GM19455 (cell line): ENCODE measurements around the gene L2HGDH.
"Not testable (repeated sequence)": the region's sequence is repeated elsewhere in the genome, so short reads cannot be mapped to it uniquely, and the experiment has no call there.

Source experiments
- ATAC-seq: cut with Tn5 transposase; IDR thresholded peaks from one replicate; pipeline ENCODE4 v1.9.1; 2021; ENCODE audit not compliant: unreplicated experiment

Gene L2HGDH

DNA sequence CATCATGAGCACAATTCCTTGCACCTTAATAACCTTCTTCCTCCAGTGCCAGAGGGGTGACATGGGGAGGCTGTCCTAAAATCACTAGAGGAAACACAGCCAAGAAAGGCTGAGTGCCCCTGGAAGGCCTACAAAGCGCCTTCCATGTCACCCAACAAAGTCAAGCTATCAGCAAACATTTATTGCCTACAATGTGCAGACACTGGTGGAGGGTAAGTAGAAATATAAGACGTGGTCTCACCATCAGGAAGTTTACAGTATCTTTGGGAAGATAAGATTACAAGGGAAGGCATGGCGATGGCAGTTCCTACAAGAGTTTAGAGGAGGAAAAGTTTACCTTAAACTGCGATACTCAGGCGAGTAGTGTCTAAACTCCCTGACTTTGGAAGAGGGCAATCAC is 28.0 kb upstream of the L2HGDH start:
- ATAC-seq: no peak

DNA sequence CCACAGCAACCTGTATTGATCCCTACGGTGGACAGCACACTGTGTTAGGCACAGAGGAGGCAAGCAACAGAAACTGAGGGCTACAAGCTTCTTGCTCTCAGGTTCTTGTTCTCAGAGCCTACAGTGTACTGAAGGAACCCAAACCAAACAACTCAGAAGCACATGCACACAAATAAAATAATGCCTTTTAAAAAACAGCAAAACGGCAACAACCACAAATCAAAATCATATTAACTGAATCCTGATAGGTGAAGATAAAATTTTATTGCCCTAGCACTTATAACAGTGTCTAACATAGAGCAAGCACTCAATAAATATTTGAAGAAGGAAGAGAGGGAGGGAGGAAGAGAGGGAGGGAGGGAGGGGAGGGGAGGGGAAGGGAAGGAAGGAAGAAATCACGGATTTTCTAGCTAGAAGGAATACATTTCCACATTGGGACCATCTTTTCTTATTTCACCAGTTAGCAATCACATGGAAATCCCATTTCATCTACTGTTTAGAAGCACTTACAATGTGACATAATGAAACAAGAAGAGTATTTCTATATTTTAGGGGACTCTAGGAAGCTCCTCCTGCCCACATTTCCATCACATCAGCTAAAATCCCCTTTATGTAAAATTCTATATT is 27.3 kb upstream of the L2HGDH start:
- ATAC-seq: no peak

- no peak for ATAC-seq
Observed at GRCh38 chr14:50338587-50338986, 26.6 kb upstream of the L2HGDH start.

DNA sequence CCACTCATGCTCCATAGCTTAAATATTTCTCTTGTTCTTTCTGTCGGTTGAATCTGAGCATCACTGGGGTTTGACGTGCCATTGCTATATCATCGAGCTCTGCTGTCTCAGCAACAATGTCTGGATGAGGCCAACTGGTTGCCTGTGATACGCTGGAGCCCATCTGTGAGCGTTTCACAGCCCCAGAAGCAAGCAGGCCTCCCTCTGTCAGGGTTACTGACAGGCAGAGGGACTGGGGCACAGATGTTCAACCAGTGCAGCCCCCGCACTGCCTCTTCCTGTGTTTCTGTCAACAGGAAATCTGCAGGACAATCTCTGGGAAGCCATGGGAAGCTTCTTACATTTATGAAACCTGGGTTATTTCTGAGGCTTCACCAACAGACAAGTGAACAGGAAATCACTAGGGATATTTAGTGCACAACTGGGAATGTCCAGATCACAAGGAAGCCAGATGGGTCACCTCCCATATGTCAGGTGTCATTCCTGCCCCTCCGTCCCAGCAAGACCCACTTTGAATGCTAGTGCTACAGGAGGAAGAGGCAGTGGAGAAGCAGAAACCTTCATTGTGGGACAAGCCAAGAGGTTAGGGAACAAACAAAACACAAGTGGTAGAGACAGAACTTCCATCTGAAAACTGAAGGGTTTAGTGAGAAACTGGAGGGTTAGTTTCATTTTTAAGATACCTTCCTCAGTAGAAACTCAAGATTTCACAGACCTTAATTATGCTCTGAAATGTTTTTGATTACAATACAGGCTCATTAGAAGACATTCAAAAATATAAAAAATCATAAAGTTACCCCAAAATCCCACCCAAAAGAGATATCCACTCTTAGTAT is 24.2 kb upstream of the L2HGDH start:
- no peak for ATAC-seq

DNA sequence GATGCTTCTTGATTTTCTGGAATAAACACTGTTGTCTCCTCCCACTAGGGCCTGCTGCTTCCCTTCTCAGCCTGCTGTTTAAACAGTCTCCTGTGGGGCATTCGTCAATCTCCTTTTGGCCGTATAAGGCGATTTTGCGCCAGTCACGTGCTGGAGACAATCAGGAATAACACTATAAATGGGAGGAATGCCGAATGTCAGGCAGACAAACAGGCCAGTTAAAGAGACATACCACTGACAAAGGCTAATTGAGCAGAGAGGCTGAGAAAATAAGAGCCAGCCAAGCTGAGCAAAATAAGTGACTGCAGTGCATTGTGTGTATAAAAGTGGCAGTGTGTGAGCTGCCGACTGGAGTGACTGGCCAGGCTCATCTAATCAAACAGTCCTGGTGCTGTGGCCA is 23.4 kb upstream of the L2HGDH start:
- no peak for ATAC-seq

DNA sequence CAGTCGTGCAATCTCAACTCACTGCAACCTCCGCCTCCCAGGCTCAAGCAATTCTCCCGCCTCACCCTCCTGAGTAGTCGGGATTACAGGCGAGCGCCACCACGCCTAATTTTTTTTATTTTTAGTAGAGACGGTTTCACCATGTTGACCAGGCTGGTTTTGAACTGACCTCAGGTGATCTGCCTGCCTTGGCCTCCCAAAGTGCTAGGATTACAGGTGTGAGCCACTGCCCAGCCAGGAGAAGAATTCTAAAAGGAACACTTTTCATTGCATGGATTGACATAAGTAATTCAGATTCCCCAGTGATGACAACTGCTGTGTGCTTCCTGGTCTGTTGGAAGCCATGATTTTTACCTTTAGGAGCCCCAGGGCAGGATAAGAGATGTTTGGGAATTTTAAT is 22.2 kb upstream of the L2HGDH start:
- ATAC-seq: no peak

DNA sequence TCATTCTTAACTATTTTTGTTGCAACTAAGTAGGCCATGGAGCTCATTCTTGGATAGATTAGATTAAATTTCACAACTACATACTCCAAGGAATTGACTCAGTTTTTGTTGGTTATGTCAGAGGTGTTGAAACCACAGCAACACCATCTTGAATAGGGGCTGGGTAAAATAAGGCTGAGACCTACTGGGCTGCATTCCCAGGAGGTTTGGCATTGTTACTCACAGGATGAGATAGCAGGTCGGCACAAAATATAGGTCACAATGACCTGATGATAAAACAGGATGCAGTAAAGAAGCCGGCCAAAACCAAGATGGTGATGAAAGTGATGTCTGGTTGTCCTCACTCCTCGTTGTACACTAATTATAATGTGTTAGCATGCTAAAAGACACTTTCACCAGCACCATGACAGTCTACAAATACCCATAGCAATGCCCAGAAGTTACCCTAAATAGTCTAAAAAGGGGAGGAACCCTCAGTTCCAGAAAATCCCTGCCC is 21.0 kb upstream of the L2HGDH start:
- ATAC-seq: no peak

DNA sequence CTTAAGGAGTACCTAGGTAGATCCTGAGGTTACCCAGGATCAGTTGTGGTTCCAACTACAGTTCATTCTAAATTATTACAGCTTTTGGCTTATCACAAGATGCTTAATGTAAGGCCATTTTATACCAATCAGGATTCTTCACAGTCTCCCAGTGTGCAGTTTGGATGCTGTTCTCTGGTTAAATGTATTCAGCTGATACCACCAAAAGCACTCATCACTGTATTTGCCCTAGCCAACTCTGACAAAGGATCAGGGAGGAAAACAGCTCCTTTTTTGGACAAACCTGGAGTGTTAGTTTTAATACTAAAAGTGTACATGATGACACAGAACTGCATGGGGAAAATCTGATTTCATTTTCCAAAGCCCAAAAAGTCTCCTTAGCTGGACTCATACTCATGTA is 19.6 kb upstream of the L2HGDH start:
- ATAC-seq: no peak

DNA sequence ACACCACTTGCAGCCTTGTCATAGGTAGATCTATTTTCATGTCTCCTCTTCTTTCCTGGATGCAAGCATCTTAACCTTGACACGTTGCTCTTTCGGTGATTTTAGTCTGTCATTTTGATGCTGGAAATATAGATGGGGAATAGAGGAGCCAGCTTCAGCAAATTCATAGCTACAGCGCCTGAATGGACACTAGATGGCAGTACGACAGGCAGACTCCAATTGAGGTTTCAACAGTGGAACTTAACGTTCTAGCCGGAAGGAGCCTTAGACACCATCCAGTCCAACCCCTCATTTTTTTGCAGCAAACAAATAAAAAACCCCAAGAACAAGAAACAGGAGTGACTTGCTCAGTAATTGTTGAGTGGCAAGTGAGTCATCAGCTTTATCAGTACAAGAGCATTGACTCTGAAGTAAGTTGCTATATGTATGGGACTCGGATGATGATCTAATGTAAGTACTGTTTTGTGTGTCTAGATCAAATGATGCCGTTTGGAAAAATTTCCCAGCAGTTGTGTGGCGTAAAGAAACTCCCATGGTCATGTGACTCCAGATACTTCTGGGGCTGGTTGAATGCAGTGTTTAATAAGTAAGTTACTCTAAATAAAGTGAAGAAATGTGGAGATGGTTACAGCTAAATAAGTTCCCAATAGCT is 9.1 kb upstream of the L2HGDH start:
- peak; percentile 93 for ATAC-seq

- ATAC-seq: peak; percentile 44
Observed at GRCh38 chr14:50320283-50320682, 8.3 kb upstream of the L2HGDH start.

GRCh38 chr14:50319721-50320120 is 7.7 kb upstream of the L2HGDH start:
- ATAC-seq: no peak

DNA sequence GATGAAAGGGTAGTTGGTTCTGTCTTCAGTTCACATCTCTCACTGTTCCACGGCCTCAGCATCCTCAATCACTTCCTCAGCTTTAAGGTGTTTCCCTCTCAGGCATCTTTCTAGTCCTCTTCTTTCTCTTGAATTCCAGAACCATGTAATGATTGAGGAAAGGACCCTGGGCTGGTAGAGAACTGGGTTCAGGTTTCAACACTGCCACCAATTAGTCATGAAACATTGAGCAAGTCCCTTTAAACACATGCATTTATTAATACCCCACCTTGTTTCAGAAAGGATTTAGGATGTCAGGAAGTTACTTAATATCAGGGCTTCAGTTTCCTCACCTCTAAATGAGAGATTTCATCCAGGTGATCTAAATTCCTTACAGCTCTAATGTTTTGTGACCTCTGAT is 7.3 kb upstream of the L2HGDH start:
- no peak for ATAC-seq

GRCh38 chr14:50318031-50318626 is 6.1 kb upstream of the L2HGDH start:
- ATAC-seq: no peak

GRCh38 chr14:50314098-50314497 is 2.1 kb upstream of the L2HGDH start:
- not testable (repeated sequence) for ATAC-seq

DNA sequence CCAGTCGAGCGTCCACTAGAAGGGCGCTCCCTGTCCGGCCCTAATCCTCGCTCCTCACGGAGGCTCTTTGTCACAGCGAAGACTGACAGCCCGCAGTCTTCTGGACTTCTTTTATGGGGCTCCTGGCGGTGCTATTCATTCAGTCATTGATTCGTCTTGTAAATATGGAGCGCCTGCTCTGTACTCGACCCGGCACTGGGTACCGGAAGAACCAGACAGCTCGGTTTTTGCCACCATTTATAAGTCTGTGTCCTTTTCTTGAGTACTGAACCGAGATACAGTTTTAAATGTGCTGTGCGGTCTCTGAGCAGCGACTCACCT is 665 bp upstream of the L2HGDH start:
- ATAC-seq: peak; percentile 22

GRCh38 chr14:50311337-50311971 is 575 bp downstream of the L2HGDH start:
- ATAC-seq: no peak

GRCh38 chr14:50310445-50310844 is 1.6 kb downstream of the L2HGDH start:
- ATAC-seq: no peak

DNA sequence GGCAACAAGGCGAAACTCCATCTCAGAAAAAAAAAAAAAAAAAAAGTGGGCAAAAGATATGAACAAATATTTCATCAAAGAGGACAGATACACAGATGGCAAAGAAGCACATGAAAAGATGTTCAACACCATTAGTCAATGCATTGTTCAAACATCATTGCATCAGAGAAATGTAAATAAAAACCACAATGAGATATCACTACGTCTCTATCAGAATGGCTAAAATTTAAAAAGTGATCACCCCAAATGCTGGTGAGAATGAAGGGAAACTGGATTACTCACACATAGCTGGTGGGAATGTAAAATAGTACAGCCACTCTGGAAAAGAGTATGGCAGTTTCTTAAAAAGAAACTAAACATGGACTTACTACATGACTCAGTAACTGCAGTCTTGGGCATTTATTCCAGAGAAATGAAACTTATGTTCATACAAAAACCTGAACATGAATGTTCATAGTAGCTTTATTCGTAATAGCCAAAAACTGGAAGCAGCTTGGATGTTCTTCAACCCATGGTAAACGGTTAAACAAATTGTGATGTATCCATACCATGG is 3.6 kb downstream of the L2HGDH start:
- no peak for ATAC-seq

GRCh38 chr14:50303744-50304471 is 8.1 kb downstream of the L2HGDH start:
- ATAC-seq: no peak

- ATAC-seq: no peak
Observed at GRCh38 chr14:50301914-50302313, 10.1 kb downstream of the L2HGDH start.
